Panc1 (cell line): ENCODE measurements around the gene SHF.

Source experiments
- CTCF ChIP-seq: fragments of 450-650 bp; IDR thresholded peaks from 2 replicates; pipeline ENCODE4 v1.5.1; 2017; ENCODE audit warnings: mild to moderate bottlenecking
- POLR2AphosphoS5 ChIP-seq: IDR thresholded peaks from 2 replicates; pipeline ENCODE4 v1.6.1; 2012; ENCODE audit warnings: mild to moderate bottlenecking, low read depth, low read length, moderate library complexity
- REST ChIP-seq, 2 experiments: IDR thresholded peaks; 2 replicates each; pipeline ENCODE4 v1.6.1; 2011 to 2012; ENCODE audit warnings: low read depth in 2 of 2, control low read depth in 1 of 2, low read length in 1 of 2, mild to moderate bottlenecking in 1 of 2, moderate library complexity in 1 of 2; ENCODE audit not compliant: insufficient read depth in 1 of 2
- SIN3A ChIP-seq: IDR thresholded peaks from 2 replicates; pipeline ENCODE4 v1.6.1; 2012; ENCODE audit warnings: low read depth, mild to moderate bottlenecking, low read length, moderate library complexity, borderline replicate concordance; ENCODE audit not compliant: insufficient read depth

GRCh38 chr15:45149060-45149459 lies 38.7 kb downstream of the SHF start:
- TF ChIP-seq CTCF, result no peak
- TF ChIP-seq POLR2AphosphoS5, result no peak
- no peak for TF ChIP-seq REST (IDR thresholded peaks at IDR 0.05; ENCODE audit: insufficient read depth in 1 of 2, low read depth in 2 of 2, low read length in 1 of 2)
- TF ChIP-seq SIN3A, result no peak
